WERI-Rb-1 (cell line): ENCODE results near the gene TAPT1.

Source experiments
- DNase-seq: peaks from one replicate; pipeline ENCODE4 v3.0.0-alpha.2; 2020
- H3K27ac ChIP-seq: fragments of 250-450 bp; sonication (Bioruptor Pico); 2 replicates; pipeline ENCODE4 v1.5.1; 2020; ENCODE audit warnings: mild to moderate bottlenecking, moderate library complexity
- H3K27me3 ChIP-seq: fragments of 250-450 bp; sonication (Bioruptor Pico); 2 replicates; pipeline ENCODE4 v1.5.1; 2021; ENCODE audit warnings: mild to moderate bottlenecking, low read depth, moderate library complexity; ENCODE audit not compliant: insufficient read depth, severe bottlenecking
- H3K36me3 ChIP-seq: fragments of 250-450 bp; sonication (Bioruptor Pico); 2 replicates; pipeline ENCODE4 v1.5.1; 2020; ENCODE audit warnings: mild to moderate bottlenecking, moderate library complexity
- H3K4me3 ChIP-seq: 2 replicates; pipeline ENCODE4 v1.5.1; 2011; ENCODE audit warnings: low read depth, mild to moderate bottlenecking, control low read depth, low read length
- H3K9me3 ChIP-seq: fragments of 250-450 bp; sonication (Bioruptor Pico); 2 replicates; pipeline ENCODE4 v1.5.1; 2021; ENCODE audit warnings: mild to moderate bottlenecking, moderate library complexity; ENCODE audit not compliant: severe bottlenecking
- TF ChIP-seq, protein P1 (sequence below): IDR thresholded peaks from 2 replicates; pipeline ENCODE4 v1.5.1; 2011; ENCODE audit warnings: low read depth, mild to moderate bottlenecking, control low read depth, inconsistent platforms, low read length

TAPT1 gene

DNA sequence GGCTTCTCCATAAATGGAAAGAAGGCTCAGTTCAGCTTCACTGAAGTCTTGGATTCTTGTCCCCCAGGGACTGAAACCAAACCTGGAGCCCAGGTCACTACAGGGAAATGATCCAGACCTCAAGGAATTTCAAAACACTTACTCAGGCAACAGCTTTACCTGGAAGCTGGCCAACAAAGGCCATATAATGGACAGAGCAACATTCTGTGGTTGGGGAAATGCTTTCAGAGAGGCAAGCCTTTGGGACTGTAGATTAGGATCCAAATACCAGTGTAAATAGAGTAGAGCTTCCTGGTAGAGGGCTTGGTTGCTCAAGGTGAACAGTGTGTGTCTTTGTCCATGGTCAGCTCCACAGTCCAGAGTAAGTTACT is 85.4 kb downstream of the TAPT1 start:
- H3K27ac ChIP-seq: no peak overlapping the region
- DNase-seq: no peak

DNA sequence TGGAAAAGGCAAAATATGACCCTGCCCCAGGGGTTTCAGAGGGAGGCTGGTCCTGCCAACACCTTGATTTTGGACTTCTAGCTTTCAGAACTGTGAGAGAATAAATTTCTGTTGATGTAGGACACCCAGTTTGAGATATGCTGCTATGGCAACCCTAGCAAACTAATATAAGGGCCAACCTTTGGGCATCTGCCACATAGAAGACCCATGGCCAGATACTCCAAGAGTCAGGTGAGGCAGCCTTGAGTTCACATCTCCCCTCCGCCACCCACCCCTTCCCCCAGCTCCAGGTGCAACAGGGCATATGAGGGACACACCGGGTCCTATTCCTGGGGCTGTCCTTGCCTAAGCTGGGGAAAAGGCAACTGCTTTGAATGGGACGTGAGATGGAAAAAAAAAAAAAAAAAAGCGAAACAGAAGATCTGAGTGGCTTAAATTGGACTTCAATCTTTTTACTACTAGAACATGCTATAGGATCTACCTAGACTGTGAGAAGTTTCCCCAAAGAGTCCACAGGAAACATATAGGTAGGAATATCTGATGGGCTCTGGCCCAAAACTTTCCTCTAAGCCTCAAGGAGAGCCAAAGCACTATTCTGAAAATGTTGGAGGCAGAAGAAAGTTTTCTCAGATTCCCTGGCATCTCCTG is 85.9 kb downstream of the TAPT1 start:
- TF ChIP-seq, protein P1, sequence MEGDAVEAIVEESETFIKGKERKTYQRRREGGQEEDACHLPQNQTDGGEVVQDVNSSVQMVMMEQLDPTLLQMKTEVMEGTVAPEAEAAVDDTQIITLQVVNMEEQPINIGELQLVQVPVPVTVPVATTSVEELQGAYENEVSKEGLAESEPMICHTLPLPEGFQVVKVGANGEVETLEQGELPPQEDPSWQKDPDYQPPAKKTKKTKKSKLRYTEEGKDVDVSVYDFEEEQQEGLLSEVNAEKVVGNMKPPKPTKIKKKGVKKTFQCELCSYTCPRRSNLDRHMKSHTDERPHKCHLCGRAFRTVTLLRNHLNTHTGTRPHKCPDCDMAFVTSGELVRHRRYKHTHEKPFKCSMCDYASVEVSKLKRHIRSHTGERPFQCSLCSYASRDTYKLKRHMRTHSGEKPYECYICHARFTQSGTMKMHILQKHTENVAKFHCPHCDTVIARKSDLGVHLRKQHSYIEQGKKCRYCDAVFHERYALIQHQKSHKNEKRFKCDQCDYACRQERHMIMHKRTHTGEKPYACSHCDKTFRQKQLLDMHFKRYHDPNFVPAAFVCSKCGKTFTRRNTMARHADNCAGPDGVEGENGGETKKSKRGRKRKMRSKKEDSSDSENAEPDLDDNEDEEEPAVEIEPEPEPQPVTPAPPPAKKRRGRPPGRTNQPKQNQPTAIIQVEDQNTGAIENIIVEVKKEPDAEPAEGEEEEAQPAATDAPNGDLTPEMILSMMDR: no peak
- no peak overlapping the region for H3K4me3 ChIP-seq
- no peaks in the 10 kb centered on the region for H3K27me3 ChIP-seq
- H3K36me3 ChIP-seq: no peaks in the 10 kb centered on the region
- H3K27ac ChIP-seq: no peak overlapping the region
- no peak for DNase-seq
- H3K9me3 ChIP-seq: peaks cover 20% of the 10 kb centered on the region

More for the DNA sequence above, 85.4 kb downstream of the TAPT1 start:
- H3K27me3 ChIP-seq: no peaks in the 10 kb centered on the region
- H3K36me3 ChIP-seq: no peaks in the 10 kb centered on the region
- peaks cover 20% of the 10 kb centered on the region for H3K9me3 ChIP-seq
- no peak overlapping the region for H3K4me3 ChIP-seq
- TF ChIP-seq, protein P1: no peak

DNA sequence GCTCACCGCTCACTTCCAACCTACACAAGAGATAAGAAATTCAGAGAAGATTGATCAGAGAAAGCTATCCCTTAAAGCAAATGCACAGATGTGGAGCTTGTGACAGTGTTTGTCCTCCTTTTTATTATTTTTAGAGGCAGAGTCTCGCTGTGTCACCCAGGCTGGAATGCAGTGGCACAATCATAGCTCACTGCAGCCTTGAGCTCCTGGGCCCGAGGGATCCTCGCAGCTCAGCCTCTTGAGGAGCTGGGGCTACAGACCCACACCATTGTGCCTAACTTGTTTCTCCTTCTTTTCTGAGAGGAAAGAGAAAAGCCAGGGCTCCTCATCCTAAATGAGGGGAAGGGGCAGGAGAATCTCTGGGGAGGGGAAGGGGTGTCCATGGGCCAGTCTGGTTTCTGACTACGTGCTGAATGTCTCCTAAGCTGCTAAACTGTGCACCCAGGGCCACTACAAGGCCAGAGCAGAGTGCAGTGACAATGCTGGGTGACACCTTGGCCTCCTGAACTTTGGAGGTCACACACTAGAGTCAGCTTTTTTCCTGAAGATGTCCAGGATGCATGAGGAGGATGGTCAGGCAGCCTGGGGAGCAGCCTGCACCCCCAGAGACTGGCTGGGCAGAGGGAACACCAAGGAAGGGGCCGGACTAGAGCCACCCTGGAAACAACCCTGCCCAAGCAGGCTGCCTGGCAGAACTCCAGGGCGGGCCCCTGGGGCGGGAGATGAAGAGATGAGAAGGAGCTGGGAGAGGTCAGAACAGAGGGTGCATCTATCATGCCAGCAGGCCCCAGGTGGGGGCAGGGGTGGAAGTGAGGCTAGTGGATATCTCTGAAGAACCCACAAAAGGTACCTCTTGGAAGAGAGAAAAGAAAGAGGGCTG is 87.0 kb downstream of the TAPT1 start:
- Histone ChIP-seq H3K36me3 (no peaks in the 10 kb centered on the region), H3K9me3 (peaks cover 14% of the 10 kb centered on the region), H3K4me3 (no peak overlapping the region), H3K27ac (no peak overlapping the region), H3K27me3 (no peaks in the 10 kb centered on the region)
- no peak for DNase-seq
- TF ChIP-seq, protein P1: no peak

DNA sequence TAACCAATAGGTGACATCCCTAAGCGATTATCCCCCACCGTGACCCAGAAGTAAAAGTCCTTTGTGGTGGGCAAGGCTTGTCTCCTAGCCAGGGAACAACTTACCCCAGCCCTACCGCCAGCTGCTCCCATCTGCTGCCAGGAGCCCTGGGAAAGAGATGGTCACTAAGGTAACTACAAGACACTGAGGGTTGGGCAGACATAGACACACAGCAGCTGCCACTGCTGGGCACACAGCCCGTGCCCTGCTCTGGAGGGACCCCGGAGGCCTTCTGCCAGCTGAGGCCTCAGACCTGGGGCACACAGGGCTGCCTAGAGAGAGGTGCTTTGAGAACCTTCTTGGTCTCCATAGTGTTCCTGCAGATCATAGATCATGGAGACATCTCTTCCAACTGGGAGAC is 89.4 kb downstream of the TAPT1 start:
- Histone ChIP-seq H3K27me3 (no peaks in the 10 kb centered on the region), H3K4me3 (no peak overlapping the region), H3K27ac (no peak overlapping the region), H3K9me3 (peaks cover 15% of the 10 kb centered on the region), H3K36me3 (no peaks in the 10 kb centered on the region)
- TF ChIP-seq, protein P1: no peak
- no peak for DNase-seq

DNA sequence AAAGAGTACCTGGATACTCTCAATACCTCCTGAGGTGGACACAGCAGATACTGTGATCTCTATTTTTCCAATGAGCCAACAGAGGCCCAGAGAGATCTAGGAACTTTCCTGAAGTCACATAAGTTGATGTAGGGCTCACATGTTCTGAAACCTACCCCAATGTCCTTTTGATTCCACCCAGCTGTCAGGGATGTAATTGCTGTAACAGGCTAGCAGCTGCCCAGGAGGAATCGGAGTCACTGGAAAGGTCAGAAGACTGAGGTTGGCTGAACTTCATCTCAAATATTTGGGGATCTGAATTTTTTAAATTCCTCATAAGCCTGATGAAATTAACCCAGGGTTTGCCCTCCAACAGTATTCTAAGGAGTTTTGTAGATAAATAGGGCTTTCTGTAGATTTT is 90.0 kb downstream of the TAPT1 start:
- Histone ChIP-seq H3K36me3 (no peaks in the 10 kb centered on the region), H3K27ac (no peak overlapping the region), H3K4me3 (no peak overlapping the region), H3K9me3 (peaks cover 11% of the 10 kb centered on the region), H3K27me3 (no peaks in the 10 kb centered on the region)
- TF ChIP-seq, protein P1: no peak
- no peak for DNase-seq
